C4-2B (cell line): ENCODE data around the gene TEX35.

Experiments used
- CTCF ChIP-seq: fragments of 450-650 bp; conservative IDR thresholded peaks from 2 replicates; pipeline ENCODE4 v1.5.1; 2017; ENCODE audit warnings: mild to moderate bottlenecking
- ZFX ChIP-seq: fragments of 450-650 bp; IDR thresholded peaks from 2 replicates; pipeline ENCODE4 v1.6.1; 2017

GRCh38 chr1:178541379-178541778 is 28.5 kb downstream of the TEX35 start:
- TF ChIP-seq CTCF = no peak
- no peak for TF ChIP-seq ZFX
